ENCODE results near the gene PGS1. TPM values are rescaled to one million over a fixed set of nuclear protein-coding genes. Genes with fewer than 3 reads are reported as not detected.

The PGS1 gene
- total RNA-seq, 4 donors from 2014 or later, result 30.7 to 45.9 (median 35.6) TPM

DNA sequence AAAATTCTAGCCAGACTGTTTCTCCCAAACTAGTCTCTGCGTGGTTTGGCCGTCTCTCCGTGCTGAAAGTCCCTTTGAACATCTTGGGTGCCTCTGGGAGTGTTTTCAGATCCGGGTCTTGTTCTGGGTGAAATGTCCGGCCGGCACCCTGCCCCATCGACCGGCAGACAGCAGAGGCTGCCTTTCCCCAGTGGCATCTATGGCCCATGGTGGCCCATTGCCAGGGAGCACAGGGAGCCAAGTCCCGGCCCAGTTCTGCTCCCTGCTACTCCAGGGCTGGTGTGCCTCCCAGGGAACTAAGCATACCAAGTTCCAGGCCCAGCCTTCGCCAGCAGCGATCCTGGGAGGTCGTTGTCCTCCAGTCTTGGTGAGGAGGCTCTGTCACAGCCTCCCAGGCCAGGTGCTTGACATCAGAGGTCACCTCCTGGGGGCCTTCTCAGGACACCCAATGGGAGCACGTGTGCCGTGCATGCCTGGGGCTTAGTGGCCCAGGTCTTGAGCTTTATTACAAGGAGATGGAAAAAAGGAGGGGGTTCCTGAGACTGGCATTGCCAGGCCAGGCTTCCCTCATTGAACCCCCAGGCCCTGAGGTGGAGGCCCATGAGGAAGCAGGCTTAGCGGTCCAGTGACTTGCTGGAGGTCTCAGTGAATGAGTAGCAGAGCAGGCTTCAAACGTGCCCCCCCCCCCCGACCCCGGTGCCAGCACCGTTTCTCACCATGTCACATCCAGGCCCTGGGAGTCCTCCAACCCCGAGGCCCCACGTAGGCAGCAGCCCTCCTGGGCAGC lies 54.0 kb downstream of the PGS1 start:
- H3K27ac ChIP-seq (replicated peaks in 1 of 4), result no peak overlapping the region
- no peaks in the 10 kb centered on the region for H3K9me3 ChIP-seq
- TF ChIP-seq POLR2A (IDR thresholded peaks at IDR 0.05; ENCODE audit: low read depth) (no peak), POLR2AphosphoS5 (IDR thresholded peaks at IDR 0.05) (no peak), EP300 (IDR thresholded peaks at IDR 0.05) (no peak)
- TF ChIP-seq, protein P1, sequence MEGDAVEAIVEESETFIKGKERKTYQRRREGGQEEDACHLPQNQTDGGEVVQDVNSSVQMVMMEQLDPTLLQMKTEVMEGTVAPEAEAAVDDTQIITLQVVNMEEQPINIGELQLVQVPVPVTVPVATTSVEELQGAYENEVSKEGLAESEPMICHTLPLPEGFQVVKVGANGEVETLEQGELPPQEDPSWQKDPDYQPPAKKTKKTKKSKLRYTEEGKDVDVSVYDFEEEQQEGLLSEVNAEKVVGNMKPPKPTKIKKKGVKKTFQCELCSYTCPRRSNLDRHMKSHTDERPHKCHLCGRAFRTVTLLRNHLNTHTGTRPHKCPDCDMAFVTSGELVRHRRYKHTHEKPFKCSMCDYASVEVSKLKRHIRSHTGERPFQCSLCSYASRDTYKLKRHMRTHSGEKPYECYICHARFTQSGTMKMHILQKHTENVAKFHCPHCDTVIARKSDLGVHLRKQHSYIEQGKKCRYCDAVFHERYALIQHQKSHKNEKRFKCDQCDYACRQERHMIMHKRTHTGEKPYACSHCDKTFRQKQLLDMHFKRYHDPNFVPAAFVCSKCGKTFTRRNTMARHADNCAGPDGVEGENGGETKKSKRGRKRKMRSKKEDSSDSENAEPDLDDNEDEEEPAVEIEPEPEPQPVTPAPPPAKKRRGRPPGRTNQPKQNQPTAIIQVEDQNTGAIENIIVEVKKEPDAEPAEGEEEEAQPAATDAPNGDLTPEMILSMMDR (IDR thresholded peaks at IDR 0.05), result no peak
- H3K4me3 ChIP-seq, result no peak overlapping the region
- H3K27me3 ChIP-seq, result peaks cover 0 to 20% (median 0%) of the 10 kb centered on the region in 4 donors
- peaks cover 0 to 36% (median 27%) of the 10 kb centered on the region in 4 donors for H3K4me1 ChIP-seq
- 76% methylated on average over 14 of the region's 21 CpGs for WGBS
- H3K36me3 ChIP-seq, result peaks cover 0 to 20% (median 16%) of the 10 kb centered on the region in 4 donors
- intact Hi-C loops (cut with DNase I), result no loop called here
- DNase-seq (ENCODE audit: extremely low spot score), result no peak

GRCh38 chr17:78433013-78433727 lies 54.7 kb downstream of the PGS1 start:
- H3K36me3 ChIP-seq, result peaks cover 0 to 17% (median 14%) of the 10 kb centered on the region in 4 donors

GRCh38 chr17:78433780-78434335 lies 55.4 kb downstream of the PGS1 start:
- intact Hi-C loops (cut with DNase I), result no loop called here
- no peaks in the 10 kb centered on the region for H3K9me3 ChIP-seq
- TF ChIP-seq POLR2AphosphoS5 (IDR thresholded peaks at IDR 0.05), result no peak
- TF ChIP-seq POLR2A (IDR thresholded peaks at IDR 0.05; ENCODE audit: low read depth), result no peak
- no peak for TF ChIP-seq EP300 (IDR thresholded peaks at IDR 0.05)
- TF ChIP-seq, protein P1 (IDR thresholded peaks at IDR 0.05), result no peak
- peaks cover 0 to 27% (median 0%) of the 10 kb centered on the region in 4 donors for H3K27me3 ChIP-seq
- 88% methylated on average over 13 of the region's 13 CpGs for WGBS
- H3K27ac ChIP-seq (replicated peaks in 1 of 4), result no peak overlapping the region
- peaks cover 0 to 26% (median 18%) of the 10 kb centered on the region in 4 donors for H3K4me1 ChIP-seq
- H3K36me3 ChIP-seq, result peaks cover 0 to 14% (median 12%) of the 10 kb centered on the region in 4 donors
- H3K4me3 ChIP-seq, result no peak overlapping the region
- DNase-seq (ENCODE audit: extremely low spot score), result no peak

More at GRCh38 chr17:78433013-78433727, 54.7 kb downstream of the PGS1 start:
- no peaks in the 10 kb centered on the region for H3K9me3 ChIP-seq
- intact Hi-C loops (cut with DNase I), result no loop called here
- H3K27me3 ChIP-seq, result peaks cover 0 to 27% (median 0%) of the 10 kb centered on the region in 4 donors
- no peak overlapping the region for H3K27ac ChIP-seq (replicated peaks in 1 of 4)
- 70% methylated on average over 10 of the region's 20 CpGs for WGBS
- no peak overlapping the region for H3K4me3 ChIP-seq
- DNase-seq (ENCODE audit: extremely low spot score), result no peak
- no peak for TF ChIP-seq POLR2A (IDR thresholded peaks at IDR 0.05; ENCODE audit: low read depth)
- no peak for TF ChIP-seq POLR2AphosphoS5 (IDR thresholded peaks at IDR 0.05)
- peaks cover 0 to 33% (median 25%) of the 10 kb centered on the region in 4 donors for H3K4me1 ChIP-seq

DNA sequence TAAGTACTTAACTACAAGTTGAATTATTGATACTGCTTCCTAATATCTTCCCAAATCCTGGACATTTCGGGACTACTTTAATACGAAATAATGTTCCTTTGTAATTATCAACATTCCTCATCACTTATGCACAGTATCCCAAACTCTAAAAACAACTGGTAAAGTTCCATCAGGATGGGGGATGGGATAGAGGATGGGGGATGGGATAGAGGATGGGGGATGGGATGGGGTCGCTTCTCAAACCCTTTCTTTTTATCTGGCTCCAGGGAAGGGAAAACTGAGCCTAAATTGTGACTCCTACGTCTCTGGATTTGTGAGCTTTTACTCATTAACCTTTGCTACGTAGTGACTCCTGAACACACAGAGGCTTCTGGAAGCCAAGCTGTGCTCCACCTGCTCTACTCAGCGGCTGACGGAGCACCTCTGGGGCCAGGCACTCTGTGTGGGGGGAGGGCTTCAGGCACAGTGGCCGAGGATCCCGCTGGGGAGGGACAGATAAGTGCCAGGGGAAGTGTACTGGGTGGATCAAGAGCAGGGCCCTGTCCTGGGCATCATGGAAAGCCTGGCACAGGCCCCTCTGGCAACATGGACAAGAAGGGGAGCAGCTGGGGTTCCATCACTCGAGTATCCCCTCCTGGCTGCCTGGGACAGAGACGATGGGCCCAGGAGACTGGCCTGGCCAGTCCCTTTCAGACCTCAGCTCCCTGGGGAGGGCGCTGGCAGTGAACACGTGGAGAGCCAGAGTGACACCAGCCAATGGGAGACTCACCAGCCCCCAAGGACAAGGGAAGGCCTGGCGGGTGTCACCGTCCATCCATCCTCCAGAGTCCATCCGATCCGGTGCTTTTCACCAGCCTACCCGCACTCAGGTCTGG lies 56.2 kb downstream of the PGS1 start:
- DNase-seq (ENCODE audit: extremely low spot score), result no peak
- no peak for TF ChIP-seq POLR2AphosphoS5 (IDR thresholded peaks at IDR 0.05)
- TF ChIP-seq EP300 (IDR thresholded peaks at IDR 0.05), result no peak
- no peak for TF ChIP-seq POLR2A (IDR thresholded peaks at IDR 0.05; ENCODE audit: low read depth)
- TF ChIP-seq, protein P1 (IDR thresholded peaks at IDR 0.05), result no peak
- no peak overlapping the region for H3K27ac ChIP-seq (replicated peaks in 1 of 4)
- intact Hi-C loops (cut with DNase I), result no loop called here
- peaks cover 0 to 27% (median 0%) of the 10 kb centered on the region in 4 donors for H3K27me3 ChIP-seq
- 55% methylated on average over 11 of the region's 18 CpGs for WGBS
- peaks cover 0 to 17% (median 12%) of the 10 kb centered on the region in 4 donors for H3K4me1 ChIP-seq
- H3K4me3 ChIP-seq, result no peak overlapping the region
- no peaks in the 10 kb centered on the region for H3K9me3 ChIP-seq
- peaks cover 0 to 6% (median 5%) of the 10 kb centered on the region in 4 donors for H3K36me3 ChIP-seq

Data from esophagus muscularis mucosa (tissue), 4 donors.